ENCODE data around the gene SLC24A3.

Gene SLC24A3

GRCh38 chr20:19493794-19494495, 281.5 kb downstream of the SLC24A3 start:
- DNase-seq (ENCODE audit: low read depth in 1 of 2, low spot score in 1 of 2), result no peak

- DNase-seq (ENCODE audit: low read depth in 1 of 2, low spot score in 1 of 2), result no peak
Measured at GRCh38 chr20:19495905-19496703, 283.7 kb downstream of the SLC24A3 start.

- DNase-seq (ENCODE audit: low read depth in 1 of 2, low spot score in 1 of 2), result no peak
Measured at GRCh38 chr20:19497064-19497463, 284.6 kb downstream of the SLC24A3 start.

GRCh38 chr20:19498756-19499155, 286.3 kb downstream of the SLC24A3 start:
- DNase-seq (ENCODE audit: low read depth in 1 of 2, low spot score in 1 of 2), result no peak

- DNase-seq (ENCODE audit: low read depth in 1 of 2, low spot score in 1 of 2), result no peak
Measured at GRCh38 chr20:19501476-19502115, 289.2 kb downstream of the SLC24A3 start.

- DNase-seq (ENCODE audit: low read depth in 1 of 2, low spot score in 1 of 2), result no peak
Measured at GRCh38 chr20:19502169-19502568, 289.7 kb downstream of the SLC24A3 start.

- DNase-seq (ENCODE audit: low read depth in 1 of 2, low spot score in 1 of 2), result no peak
Measured at GRCh38 chr20:19504251-19504650, 291.8 kb downstream of the SLC24A3 start.

GRCh38 chr20:19506021-19506420, 293.6 kb downstream of the SLC24A3 start:
- no peak for DNase-seq (ENCODE audit: low read depth in 1 of 2, low spot score in 1 of 2)

GRCh38 chr20:19508449-19508848, 296.0 kb downstream of the SLC24A3 start:
- DNase-seq (ENCODE audit: low read depth in 1 of 2, low spot score in 1 of 2), result no peak

- DNase-seq (ENCODE audit: low read depth in 1 of 2, low spot score in 1 of 2), result no peak
Measured at GRCh38 chr20:19510611-19511010, 298.2 kb downstream of the SLC24A3 start.

GRCh38 chr20:19511931-19512330, 299.5 kb downstream of the SLC24A3 start:
- no peak for DNase-seq (ENCODE audit: low read depth in 1 of 2, low spot score in 1 of 2)

GRCh38 chr20:19512886-19513677, 300.6 kb downstream of the SLC24A3 start:
- DNase-seq (ENCODE audit: low read depth in 1 of 2, low spot score in 1 of 2), result no peak

- no peak for DNase-seq (ENCODE audit: low read depth in 1 of 2, low spot score in 1 of 2)
Measured at GRCh38 chr20:19515074-19515473, 302.6 kb downstream of the SLC24A3 start.

GRCh38 chr20:19519466-19519865, 307.0 kb downstream of the SLC24A3 start:
- DNase-seq (ENCODE audit: low read depth in 1 of 2, low spot score in 1 of 2), result no peak

- DNase-seq (ENCODE audit: low read depth in 1 of 2, low spot score in 1 of 2), result no peak
Measured at GRCh38 chr20:19520261-19520660, 307.8 kb downstream of the SLC24A3 start.

GRCh38 chr20:19522071-19522801, 309.8 kb downstream of the SLC24A3 start:
- DNase-seq (ENCODE audit: low read depth in 1 of 2, low spot score in 1 of 2), result no peak

- no peak for DNase-seq (ENCODE audit: low read depth in 1 of 2, low spot score in 1 of 2)
Measured at GRCh38 chr20:19522836-19523590, 310.6 kb downstream of the SLC24A3 start.

- no peak for DNase-seq (ENCODE audit: low read depth in 1 of 2, low spot score in 1 of 2)
Measured at GRCh38 chr20:19524691-19525090, 312.2 kb downstream of the SLC24A3 start.

- no peak for DNase-seq (ENCODE audit: low read depth in 1 of 2, low spot score in 1 of 2)
Measured at GRCh38 chr20:19527509-19527908, 315.1 kb downstream of the SLC24A3 start.
